ENCODE data around the gene MAFB.
A peak's percentile ranks its signal among the peaks of the same experiment; 100 is the strongest.

MAFB gene

GRCh38 chr20:40702504-40702903, 13.5 kb upstream of the MAFB start:
- DNase-seq (ENCODE audit: low spot score) = no peak

GRCh38 chr20:40698744-40699143, 9.7 kb upstream of the MAFB start:
- DNase-seq (ENCODE audit: low spot score) = no peak

- DNase-seq (ENCODE audit: low spot score) = no peak
Measured at GRCh38 chr20:40698281-40698680, 9.2 kb upstream of the MAFB start.

GRCh38 chr20:40697541-40697940, 8.5 kb upstream of the MAFB start:
- no peak for DNase-seq (ENCODE audit: low spot score)

DNA sequence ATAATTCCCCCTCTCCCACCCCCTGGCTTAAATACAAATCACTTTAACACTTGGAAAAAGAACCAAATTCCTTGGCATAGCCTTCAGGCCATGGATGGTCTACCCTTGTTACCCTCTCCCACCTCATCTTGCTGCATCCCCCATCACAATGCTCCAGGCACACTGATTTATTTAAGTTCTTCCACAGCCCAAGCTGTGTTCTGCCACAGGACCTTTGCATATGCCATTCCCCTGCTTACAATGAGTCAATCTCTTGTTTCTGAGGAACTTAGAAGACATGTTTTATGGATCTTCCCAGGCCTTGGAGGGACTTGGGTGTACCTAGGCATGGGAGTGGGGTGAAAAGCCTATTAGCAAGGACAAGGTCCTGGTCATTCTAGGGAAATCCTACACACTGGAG, 6.2 kb upstream of the MAFB start:
- DNase-seq (ENCODE audit: low spot score) = no peak

DNA sequence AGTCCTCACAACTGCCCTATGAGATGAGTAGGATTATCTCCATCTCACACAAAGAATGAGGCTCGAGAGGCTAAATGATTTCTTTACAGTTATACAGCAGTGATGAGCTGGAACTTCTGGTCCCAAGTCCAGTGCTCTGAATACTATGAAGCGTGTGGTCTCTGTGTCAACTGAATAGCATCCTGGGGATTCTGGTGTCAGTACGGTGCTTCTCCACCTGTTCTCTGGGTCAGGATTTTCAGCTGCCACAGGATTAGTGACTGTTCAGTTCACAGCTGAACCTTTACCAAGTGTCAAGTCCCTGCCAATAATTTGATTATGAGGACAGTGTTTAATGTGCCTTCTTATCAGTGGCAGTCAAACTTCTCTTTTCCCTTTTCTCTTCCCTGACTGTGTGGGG, 5.2 kb upstream of the MAFB start:
- DNase-seq (ENCODE audit: low spot score) = no peak

DNA sequence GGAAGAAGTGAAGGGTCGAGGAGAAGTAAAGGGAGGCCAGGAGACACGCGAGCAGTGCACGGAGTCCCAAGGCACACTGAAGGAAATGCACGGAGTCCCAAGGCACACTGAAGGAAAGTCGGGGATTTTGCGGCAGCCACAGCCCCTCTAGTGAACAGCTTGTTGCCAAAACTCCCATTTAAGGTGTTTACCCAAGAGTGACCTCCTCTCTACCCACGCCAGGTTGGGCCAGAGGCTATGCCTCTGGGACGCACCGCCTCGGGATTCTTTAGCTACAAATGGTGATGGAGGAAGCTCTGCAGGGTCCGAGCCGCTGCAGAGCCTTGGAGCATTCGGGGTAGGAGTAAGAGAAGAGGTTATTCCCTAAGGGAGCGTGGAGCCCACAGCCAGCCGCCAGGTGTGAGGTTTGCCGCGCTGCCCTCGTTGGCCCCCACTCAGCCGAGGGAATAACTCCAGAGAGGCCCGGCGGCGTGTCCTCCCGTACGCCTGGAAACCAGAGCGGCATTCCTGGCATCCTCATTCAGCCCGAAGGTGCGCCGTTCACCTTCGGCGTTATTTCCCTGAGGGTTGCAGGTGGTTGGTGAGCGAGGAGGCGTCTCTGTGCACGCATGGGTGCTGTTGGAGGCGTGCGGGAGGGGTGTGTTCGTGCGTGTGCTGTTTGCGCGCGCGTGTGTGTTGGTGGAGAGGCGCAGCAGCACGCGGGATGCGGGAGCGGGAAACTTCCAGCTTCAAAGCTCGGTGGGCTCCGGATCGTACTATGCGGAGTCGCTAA, 3.4 kb upstream of the MAFB start:
- DNase-seq (ENCODE audit: low spot score) = no peak

DNA sequence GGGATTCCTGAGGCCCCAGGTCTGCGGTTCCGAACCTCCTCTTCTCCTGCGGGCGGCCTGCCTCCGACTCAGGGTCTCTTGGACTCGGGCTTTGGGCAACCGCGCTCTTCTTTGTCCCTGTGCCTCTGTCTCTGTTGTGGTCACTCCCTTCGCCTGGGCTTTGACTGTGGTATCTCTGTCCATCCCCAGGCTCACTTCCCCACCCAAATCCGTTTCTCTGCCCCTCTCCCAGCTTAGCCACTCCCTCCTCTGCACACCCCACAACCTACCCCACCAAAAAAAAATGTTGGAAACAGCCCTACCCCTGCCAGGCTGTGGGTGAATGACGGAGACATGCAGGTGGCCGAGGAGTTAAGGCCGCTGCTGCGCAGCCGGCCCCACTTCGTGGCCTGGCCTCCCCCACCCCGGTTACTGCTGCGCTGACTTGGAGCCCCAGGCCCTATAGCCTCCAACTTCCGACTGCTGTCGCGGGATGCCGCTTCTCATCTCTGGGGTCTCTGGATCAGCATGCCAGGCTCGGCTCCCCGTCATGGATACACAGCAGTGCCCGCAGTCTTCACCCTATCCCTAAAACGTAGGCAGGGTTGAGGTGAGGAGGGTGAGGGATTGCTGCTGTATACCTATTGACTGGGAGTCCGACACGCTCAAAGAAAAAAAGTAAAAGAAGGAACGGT, 2.7 kb upstream of the MAFB start:
- DNase-seq (ENCODE audit: low spot score) = no peak

GRCh38 chr20:40690836-40691565, 2.0 kb upstream of the MAFB start:
- no peak for DNase-seq (ENCODE audit: low spot score)

GRCh38 chr20:40689943-40690835, 1.2 kb upstream of the MAFB start:
- DNase-seq (ENCODE audit: low spot score) = peak; percentile 61

- no peak for DNase-seq (ENCODE audit: low spot score)
Measured at GRCh38 chr20:40688129-40689099, 622 bp downstream of the MAFB start.

- peak; percentile 4 for DNase-seq (ENCODE audit: low spot score)
Measured at GRCh38 chr20:40687384-40688128, 1.5 kb downstream of the MAFB start.

GRCh38 chr20:40686893-40687292, 2.1 kb downstream of the MAFB start:
- DNase-seq (ENCODE audit: low spot score) = no peak

GRCh38 chr20:40686434-40686882, 2.6 kb downstream of the MAFB start:
- no peak for DNase-seq (ENCODE audit: low spot score)

DNA sequence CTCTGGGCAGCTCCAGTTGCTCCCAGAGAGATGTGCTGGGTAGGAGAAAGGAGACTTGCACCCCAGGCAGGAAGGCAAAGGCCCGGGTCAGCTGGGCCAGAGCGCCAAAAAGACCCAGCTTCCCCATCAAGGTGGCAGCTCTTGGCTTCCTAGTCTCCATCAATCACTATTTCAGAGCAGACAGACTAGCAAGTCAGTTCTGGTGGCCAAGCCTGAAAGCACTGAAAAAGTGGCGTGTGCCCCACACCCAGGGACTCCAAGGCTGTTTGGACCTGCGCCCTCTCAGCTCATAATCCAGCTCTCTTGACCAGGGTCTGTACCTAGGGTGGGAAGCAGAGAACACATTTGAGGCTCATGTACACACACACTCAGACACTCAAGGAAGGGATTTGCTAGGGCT, 3.7 kb downstream of the MAFB start:
- DNase-seq (ENCODE audit: low spot score) = no peak

GRCh38 chr20:40683894-40684268, 5.2 kb downstream of the MAFB start:
- DNase-seq (ENCODE audit: low spot score) = no peak

GRCh38 chr20:40683221-40683893, 5.7 kb downstream of the MAFB start:
- DNase-seq (ENCODE audit: low spot score) = no peak

DNA sequence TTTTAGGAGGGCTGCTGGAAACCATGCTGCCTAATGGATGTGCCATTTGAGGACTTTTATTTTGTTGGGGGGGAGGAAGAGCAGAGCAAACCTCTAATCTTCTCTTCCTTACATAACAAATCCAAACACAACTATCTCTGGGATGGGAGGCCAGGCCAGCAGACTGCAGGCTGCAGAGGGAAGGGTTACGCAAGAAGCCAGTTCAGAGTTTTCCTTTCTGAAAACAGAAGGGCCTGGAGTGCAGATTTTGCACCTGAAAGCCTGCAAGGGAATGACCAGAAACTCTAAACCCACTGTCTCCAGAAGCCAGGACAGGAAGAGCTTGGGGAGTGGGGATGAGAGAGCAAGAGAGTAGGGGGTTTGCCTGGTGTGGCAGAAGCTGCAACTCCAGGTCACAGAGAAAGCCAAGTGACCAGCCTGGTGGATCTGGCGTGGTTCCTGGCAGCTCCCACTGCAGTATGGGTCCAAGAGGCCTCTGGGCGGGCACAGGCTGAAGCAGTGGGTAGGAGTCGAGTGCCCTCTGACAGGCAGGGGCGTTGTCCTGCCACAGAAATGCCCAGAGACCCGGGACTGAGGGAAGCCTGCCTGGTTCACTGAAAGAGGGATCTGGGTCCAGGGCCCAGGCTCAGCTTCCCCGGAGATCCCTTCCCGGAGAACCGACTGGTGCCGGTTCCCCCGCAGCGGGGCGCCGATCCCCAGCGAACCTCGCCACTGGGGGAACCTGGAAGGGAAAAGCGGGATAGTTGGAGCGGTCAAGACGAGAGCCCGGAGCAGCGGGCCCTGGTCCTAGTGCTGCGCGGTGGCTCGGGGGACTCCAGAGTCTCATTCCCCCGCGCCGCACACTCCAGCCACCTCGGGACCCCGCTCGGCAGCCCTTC, 6.7 kb downstream of the MAFB start:
- no peak for DNase-seq (ENCODE audit: low spot score)

All from cerebellar cortex (tissue), 1 donor.